Karpas-422 (cell line): ENCODE results near the gene FGF12. TPM values are rescaled to one million over a fixed set of nuclear protein-coding genes. Genes with fewer than 3 reads are reported as not detected.

ENCODE experiments used
- DNase-seq: peaks from one replicate; pipeline ENCODE4 v3.0.0-alpha.2; 2015
- H2AFZ ChIP-seq: fragments of 200-600 bp; sonication (generic); 2 replicates; pipeline ENCODE4 v1.6.1; 2014; ENCODE audit warnings: antibody characterized with exemption, low read length, mixed read lengths
- H3K27ac ChIP-seq: fragments of 200-600 bp; sonication (generic); 2 replicates; pipeline ENCODE4 v1.5.1; 2014; ENCODE audit warnings: mild to moderate bottlenecking, low read length, moderate library complexity
- H3K27me3 ChIP-seq: fragments of 200-600 bp; sonication (generic); 2 replicates; pipeline ENCODE4 v1.6.1; 2014; ENCODE audit warnings: low read length, mixed read lengths
- H3K36me3 ChIP-seq: fragments of 200-600 bp; sonication (generic); 2 replicates; pipeline ENCODE4 v1.6.1; 2014; ENCODE audit warnings: low read length, mixed read lengths; ENCODE audit not compliant: insufficient read depth
- H3K4me1 ChIP-seq: fragments of 200-600 bp; sonication (generic); 2 replicates; pipeline ENCODE4 v1.6.1; 2014; ENCODE audit warnings: mild to moderate bottlenecking, low read length, mixed read lengths
- H3K4me2 ChIP-seq: fragments of 200-600 bp; sonication (generic); 2 replicates; pipeline ENCODE4 v1.6.1; 2014; ENCODE audit warnings: low read length, low read depth, mild to moderate bottlenecking; ENCODE audit not compliant: poor library complexity, severe bottlenecking
- H3K4me3 ChIP-seq: fragments of 200-600 bp; sonication (generic); 2 replicates; pipeline ENCODE4 v1.5.1; 2014; ENCODE audit warnings: mild to moderate bottlenecking, antibody characterized with exemption, low read length, mixed read lengths
- H3K79me2 ChIP-seq: fragments of 200-600 bp; sonication (generic); 2 replicates; pipeline ENCODE4 v1.6.1; 2014; ENCODE audit warnings: mild to moderate bottlenecking, low read length, mixed read lengths
- H3K9ac ChIP-seq: fragments of 200-600 bp; sonication (generic); 2 replicates; pipeline ENCODE4 v1.6.0; 2014; ENCODE audit warnings: low read length
- H3K9me2 ChIP-seq: fragments of 200-600 bp; sonication (generic), shearing (Covaris generic); replicated peaks from 2 replicates; pipeline ENCODE4 v1.6.0; 2014; ENCODE audit warnings: mild to moderate bottlenecking, low read length, moderate library complexity; ENCODE audit not compliant: insufficient read depth
- H3K9me3 ChIP-seq: fragments of 300-700, 200-600 bp; sonication (generic); 2 replicates; pipeline ENCODE4 v1.6.1; 2014; ENCODE audit warnings: low read length, mixed read lengths
- H4K20me1 ChIP-seq: fragments of 200-600 bp; sonication (generic); 2 replicates; pipeline ENCODE4 v1.6.1; 2014; ENCODE audit warnings: mild to moderate bottlenecking, antibody characterized with exemption, low read length, low read depth; ENCODE audit not compliant: insufficient read depth
- total RNA-seq: library from RNA; depleted of rRNA; stranded (reverse); fragments of >200 nt; shearing (Covaris generic); gene quantifications from 2 replicates; pipeline ENCODE4 v1.2.3, GENCODE V29; 2014; ENCODE audit warnings: low replicate concordance

The FGF12 gene
- total RNA-seq, 1 experiment from 2014 or later: not detected

DNA sequence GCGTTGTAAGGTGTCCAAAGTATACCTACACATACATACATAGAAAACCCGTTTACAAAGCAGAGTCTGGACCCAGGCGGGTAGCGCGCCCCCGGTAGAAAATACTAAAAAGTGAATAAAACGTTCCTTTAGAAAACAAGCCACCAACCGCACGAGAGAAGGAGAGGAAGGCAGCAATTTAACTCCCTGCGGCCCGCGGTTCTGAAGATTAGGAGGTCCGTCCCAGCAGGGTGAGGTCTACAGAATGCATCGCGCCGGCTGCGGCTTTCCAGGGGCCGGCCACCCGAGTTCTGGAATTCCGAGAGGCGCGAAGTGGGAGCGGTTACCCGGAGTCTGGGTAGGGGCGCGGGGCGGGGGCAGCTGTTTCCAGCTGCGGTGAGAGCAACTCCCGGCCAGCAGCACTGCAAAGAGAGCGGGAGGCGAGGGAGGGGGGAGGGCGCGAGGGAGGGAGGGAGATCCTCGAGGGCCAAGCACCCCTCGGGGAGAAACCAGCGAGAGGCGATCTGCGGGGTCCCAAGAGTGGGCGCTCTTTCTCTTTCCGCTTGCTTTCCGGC lies 318.6 kb downstream of the FGF12 start:
- no peak overlapping the region for H3K9ac ChIP-seq

DNA sequence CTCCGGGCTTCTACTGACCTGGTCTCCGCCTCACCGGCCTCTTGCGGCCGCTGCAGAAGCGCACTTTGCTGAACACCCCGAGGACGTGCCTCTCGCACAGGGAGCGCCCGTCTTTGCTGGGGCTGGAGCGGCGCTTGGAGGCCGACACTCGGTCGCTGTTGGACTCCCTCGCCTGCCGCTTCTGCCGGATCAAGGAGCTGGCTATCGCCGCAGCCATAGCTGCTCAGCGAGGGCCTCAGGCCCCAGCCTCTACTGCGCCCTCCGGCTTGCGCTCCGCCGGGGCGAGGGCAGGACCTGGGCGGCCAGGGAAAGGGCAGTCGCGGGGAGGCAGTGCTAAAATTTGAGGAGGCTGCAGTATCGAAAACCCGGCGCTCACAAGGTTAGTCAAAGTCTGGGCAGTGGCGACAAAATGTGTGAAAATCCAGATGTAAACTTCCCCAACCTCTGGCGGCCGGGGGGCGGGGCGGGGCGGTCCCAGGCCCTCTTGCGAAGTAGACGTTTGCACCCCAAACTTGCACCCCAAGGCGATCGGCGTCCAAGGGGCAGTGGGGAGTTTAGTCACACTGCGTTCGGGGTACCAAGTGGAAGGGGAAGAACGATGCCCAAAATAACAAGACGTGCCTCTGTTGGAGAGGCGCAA lies 319.2 kb downstream of the FGF12 start:
- H4K20me1 ChIP-seq: no peaks in the 10 kb centered on the region
- no peaks in the 10 kb centered on the region for H3K9me3 ChIP-seq
- H3K9me2 ChIP-seq: no peaks in the 10 kb centered on the region; the same call in 1 of the 2 replicates
- H3K4me1 ChIP-seq: no peaks in the 10 kb centered on the region
- H3K36me3 ChIP-seq: no peaks in the 10 kb centered on the region
- H3K27ac ChIP-seq: no peak overlapping the region
- no peaks in the 10 kb centered on the region for H3K79me2 ChIP-seq
- H3K4me2 ChIP-seq: no peak overlapping the region
- H3K4me3 ChIP-seq: no peak overlapping the region
- H3K9ac ChIP-seq: no peak overlapping the region
- no peaks in the 10 kb centered on the region for H3K27me3 ChIP-seq
- no peak for DNase-seq
- no peak overlapping the region for H2AFZ ChIP-seq

More for the DNA sequence above, 318.6 kb downstream of the FGF12 start:
- no peak overlapping the region for H2AFZ ChIP-seq
- no peaks in the 10 kb centered on the region for H3K9me3 ChIP-seq
- H4K20me1 ChIP-seq: no peaks in the 10 kb centered on the region
- no peak overlapping the region for H3K27ac ChIP-seq
- no peaks in the 10 kb centered on the region for H3K27me3 ChIP-seq
- H3K4me3 ChIP-seq: no peak overlapping the region
- no peaks in the 10 kb centered on the region for H3K4me1 ChIP-seq
- no peaks in the 10 kb centered on the region for H3K79me2 ChIP-seq
- no peaks in the 10 kb centered on the region for H3K36me3 ChIP-seq
- DNase-seq: no peak
- no peak overlapping the region for H3K4me2 ChIP-seq
- H3K9me2 ChIP-seq: no peaks in the 10 kb centered on the region; the same call in 1 of the 2 replicates

DNA sequence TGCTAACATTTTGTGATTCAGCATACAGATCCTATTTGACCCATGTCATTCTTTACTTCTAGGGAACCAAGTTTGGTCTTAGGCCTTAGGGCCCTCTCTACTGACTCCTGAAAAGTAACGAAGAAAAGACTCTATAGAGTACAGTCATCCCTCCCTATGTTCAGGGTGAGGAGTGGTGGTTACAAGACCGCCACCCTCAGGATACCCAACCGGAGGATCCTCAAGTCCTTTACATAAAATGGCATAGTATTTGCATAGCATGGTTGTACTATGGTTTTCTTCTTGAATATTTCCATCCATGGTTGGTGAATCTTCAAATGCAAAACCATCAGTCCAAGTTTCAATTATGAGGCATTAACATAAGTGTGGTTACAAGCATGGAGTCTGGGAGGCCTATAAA lies 327.6 kb downstream of the FGF12 start:
- no peak for DNase-seq
- H3K27ac ChIP-seq: no peak overlapping the region
- no peaks in the 10 kb centered on the region for H3K9me3 ChIP-seq
- no peak overlapping the region for H3K9ac ChIP-seq
- H3K9me2 ChIP-seq: no peaks in the 10 kb centered on the region
- H3K4me2 ChIP-seq: no peak overlapping the region
- no peaks in the 10 kb centered on the region for H3K4me1 ChIP-seq
- H3K36me3 ChIP-seq: no peaks in the 10 kb centered on the region
- no peaks in the 10 kb centered on the region for H4K20me1 ChIP-seq
- H3K4me3 ChIP-seq: no peak overlapping the region
- no peak overlapping the region for H2AFZ ChIP-seq
- H3K27me3 ChIP-seq: no peaks in the 10 kb centered on the region
- no peaks in the 10 kb centered on the region for H3K79me2 ChIP-seq

DNA sequence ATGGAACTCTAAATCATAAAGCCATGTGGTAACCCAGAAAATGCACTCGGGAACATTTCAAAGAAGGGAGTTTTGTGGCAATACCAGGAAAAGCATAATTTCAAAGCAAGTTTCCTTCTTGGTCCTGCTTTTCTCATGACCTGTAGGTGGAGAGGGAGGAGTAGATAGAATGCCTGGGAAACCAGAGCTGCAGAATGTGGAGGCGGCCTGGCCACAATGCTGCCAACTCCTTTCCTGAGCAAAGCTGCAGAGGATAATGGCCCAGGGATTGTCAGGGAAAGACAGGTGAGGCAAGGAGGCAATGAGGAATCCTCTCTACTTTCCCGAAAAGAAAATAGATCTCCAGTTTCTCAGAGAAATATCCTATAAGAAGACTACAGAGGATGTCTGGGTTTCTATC lies 330.3 kb downstream of the FGF12 start:
- H3K36me3 ChIP-seq: no peaks in the 10 kb centered on the region
- no peak overlapping the region for H3K4me2 ChIP-seq
- no peak for DNase-seq
- no peak overlapping the region for H3K4me3 ChIP-seq
- no peak overlapping the region for H2AFZ ChIP-seq
- no peaks in the 10 kb centered on the region for H3K79me2 ChIP-seq
- no peaks in the 10 kb centered on the region for H3K4me1 ChIP-seq
- H3K27me3 ChIP-seq: no peaks in the 10 kb centered on the region
- H3K9ac ChIP-seq: no peak overlapping the region
- H3K9me3 ChIP-seq: no peaks in the 10 kb centered on the region
- no peaks in the 10 kb centered on the region for H3K9me2 ChIP-seq
- no peaks in the 10 kb centered on the region for H4K20me1 ChIP-seq
- H3K27ac ChIP-seq: no peak overlapping the region

DNA sequence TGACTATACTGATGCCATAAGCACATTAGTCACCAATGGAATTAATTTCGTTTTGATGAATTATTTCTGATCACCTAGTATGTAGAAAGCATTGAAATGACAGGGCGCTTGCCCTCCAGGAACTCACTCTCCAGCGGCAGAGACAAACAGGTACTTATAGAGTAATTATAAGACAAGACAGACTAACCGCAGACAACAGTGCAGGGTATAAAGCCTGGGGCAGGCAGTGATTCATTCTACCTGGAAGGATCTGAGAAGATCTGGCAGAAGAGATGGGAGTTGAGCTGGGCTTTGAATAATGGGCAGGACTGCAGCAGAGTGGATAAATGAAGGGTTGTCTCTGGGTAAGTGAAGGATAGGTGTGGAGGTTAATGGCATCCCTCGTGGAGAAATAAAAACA lies 331.8 kb downstream of the FGF12 start:
- H3K9ac ChIP-seq: no peak overlapping the region
- H3K79me2 ChIP-seq: no peaks in the 10 kb centered on the region
- no peaks in the 10 kb centered on the region for H4K20me1 ChIP-seq
- no peak overlapping the region for H3K4me2 ChIP-seq
- no peaks in the 10 kb centered on the region for H3K36me3 ChIP-seq
- H2AFZ ChIP-seq: no peak overlapping the region
- no peaks in the 10 kb centered on the region for H3K4me1 ChIP-seq
- no peak for DNase-seq
- H3K27ac ChIP-seq: no peak overlapping the region
- no peaks in the 10 kb centered on the region for H3K9me2 ChIP-seq
- no peaks in the 10 kb centered on the region for H3K27me3 ChIP-seq
- no peak overlapping the region for H3K4me3 ChIP-seq
- no peaks in the 10 kb centered on the region for H3K9me3 ChIP-seq

DNA sequence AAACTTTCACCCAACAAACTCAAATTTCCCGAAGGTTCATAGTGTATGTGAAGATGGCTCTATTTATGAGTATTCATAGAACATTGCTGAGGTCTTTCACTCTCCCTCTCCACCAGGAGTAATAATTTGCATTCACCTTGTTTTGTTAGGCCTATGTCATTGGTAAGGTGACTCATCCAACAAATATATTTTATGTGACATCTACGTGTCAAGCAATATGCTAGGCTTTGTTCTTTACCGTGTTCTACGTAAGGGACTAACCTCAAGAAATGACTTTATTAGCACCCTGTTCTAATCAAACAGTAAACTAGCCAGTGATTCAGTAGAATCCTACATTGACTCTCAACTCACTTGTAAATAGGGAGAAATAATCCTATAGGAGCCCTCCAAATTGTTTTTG lies 334.4 kb downstream of the FGF12 start:
- H3K27ac ChIP-seq: no peak overlapping the region
- no peak overlapping the region for H2AFZ ChIP-seq
- H3K36me3 ChIP-seq: no peaks in the 10 kb centered on the region
- H3K9me2 ChIP-seq: no peaks in the 10 kb centered on the region
- no peak for DNase-seq
- no peaks in the 10 kb centered on the region for H4K20me1 ChIP-seq
- no peaks in the 10 kb centered on the region for H3K4me1 ChIP-seq
- no peak overlapping the region for H3K9ac ChIP-seq
- H3K79me2 ChIP-seq: no peaks in the 10 kb centered on the region
- H3K9me3 ChIP-seq: no peaks in the 10 kb centered on the region
- H3K27me3 ChIP-seq: no peaks in the 10 kb centered on the region
- no peak overlapping the region for H3K4me2 ChIP-seq
- H3K4me3 ChIP-seq: no peak overlapping the region

DNA sequence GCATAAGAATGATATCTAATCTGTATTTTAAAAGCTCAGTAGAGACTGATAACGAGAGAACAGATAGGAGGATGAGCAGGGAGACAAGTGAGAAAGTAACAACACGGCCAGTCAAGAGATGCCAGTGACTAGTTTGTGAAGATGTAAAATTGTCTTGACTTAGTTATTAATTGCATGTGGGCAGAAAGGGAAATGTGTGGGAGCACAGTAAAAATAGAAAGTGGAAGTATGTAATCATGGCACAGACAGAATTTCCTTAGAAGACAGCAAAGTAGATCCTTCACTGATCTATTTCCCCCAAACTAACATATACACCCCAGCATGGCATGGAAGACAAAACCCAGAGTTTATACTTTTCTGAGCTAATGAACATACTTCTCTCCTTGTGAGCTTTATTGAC lies 344.5 kb downstream of the FGF12 start:
- Histone ChIP-seq H3K4me3 (no peak overlapping the region), H3K4me2 (no peak overlapping the region), H3K4me1 (no peaks in the 10 kb centered on the region), H3K9me2 (no peaks in the 10 kb centered on the region), H3K79me2 (no peaks in the 10 kb centered on the region), H3K27ac (no peak overlapping the region), H4K20me1 (no peaks in the 10 kb centered on the region), H3K9ac (no peak overlapping the region), H3K9me3 (no peaks in the 10 kb centered on the region), H2AFZ (no peak overlapping the region), H3K27me3 (no peaks in the 10 kb centered on the region), H3K36me3 (no peaks in the 10 kb centered on the region)
- DNase-seq: no peak

DNA sequence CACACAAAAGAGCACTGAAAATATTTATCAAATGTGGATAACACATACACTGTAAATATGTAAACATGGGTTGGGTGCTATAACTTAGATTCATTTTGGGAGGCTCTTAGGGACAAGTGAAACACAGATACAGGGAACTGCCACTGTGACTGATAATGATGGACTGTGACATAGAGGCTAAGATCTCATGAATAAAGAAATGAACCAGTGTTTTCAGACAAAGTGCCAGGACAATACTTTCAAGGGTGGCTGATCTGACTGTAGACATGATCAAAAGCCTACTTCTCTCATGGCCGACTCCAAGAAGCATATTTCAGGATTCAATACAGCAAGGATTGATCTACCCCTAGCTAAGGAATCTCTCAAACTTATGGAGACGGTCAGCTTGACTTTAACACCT lies 353.8 kb downstream of the FGF12 start:
- no peak for DNase-seq
- no peaks in the 10 kb centered on the region for H3K79me2 ChIP-seq
- H3K27ac ChIP-seq: no peak overlapping the region
- no peaks in the 10 kb centered on the region for H3K9me3 ChIP-seq
- H3K4me2 ChIP-seq: no peak overlapping the region
- H3K9me2 ChIP-seq: no peaks in the 10 kb centered on the region
- no peaks in the 10 kb centered on the region for H3K4me1 ChIP-seq
- no peaks in the 10 kb centered on the region for H4K20me1 ChIP-seq
- H2AFZ ChIP-seq: no peak overlapping the region
- H3K27me3 ChIP-seq: no peaks in the 10 kb centered on the region
- H3K9ac ChIP-seq: no peak overlapping the region
- no peaks in the 10 kb centered on the region for H3K36me3 ChIP-seq
- H3K4me3 ChIP-seq: no peak overlapping the region
